Measurements from ENCODE around the gene B3GNT9. TPM values are rescaled to one million over a fixed set of nuclear protein-coding genes. Genes with fewer than 3 reads are reported as not detected.

B3GNT9 gene
- total RNA-seq, 2 donors from 2014 or later = 11.3 to 15.1 TPM

GRCh38 chr16:67170949-67171649 lies 20.3 kb upstream of the B3GNT9 start:
- ATAC-seq = peak; percentile 0 to 5
- DNase-seq = no peak
- intact Hi-C loops (cut with DNase I) = no loop called here

- DNase-seq (peak; percentile 90), ATAC-seq (peak; percentile 71 to 73)
- intact Hi-C loops (cut with DNase I) = no loop called here
Measured at GRCh38 chr16:67170168-67170948, 19.6 kb upstream of the B3GNT9 start, which contains the start of gene NOL3. Gene NOL3 (plus strand): TSS chr16:67170538.

GRCh38 chr16:67169642-67170167 lies 18.9 kb upstream of the B3GNT9 start:
- intact Hi-C loops (cut with DNase I) = no loop called here
- DNase-seq = no peak
- peak; percentile 0 to 2 for ATAC-seq

GRCh38 chr16:67169011-67169451 lies 18.2 kb upstream of the B3GNT9 start:
- ATAC-seq (no peak), DNase-seq (no peak)

GRCh38 chr16:67167588-67167987 lies 16.8 kb upstream of the B3GNT9 start:
- DNase-seq (no peak), ATAC-seq (no peak)
- intact Hi-C loops (cut with DNase I) = no loop called here

More at GRCh38 chr16:67169011-67169451, 18.2 kb upstream of the B3GNT9 start:
- intact Hi-C loops (cut with DNase I) = no loop called here

GRCh38 chr16:67166598-67167168 lies 15.9 kb upstream of the B3GNT9 start:
- intact Hi-C loops (cut with DNase I) = no loop called here
- DNase-seq (no peak), ATAC-seq (no peak)

- intact Hi-C loops (cut with DNase I) = no loop called here
- peak; percentile 21 for DNase-seq
- ATAC-seq = no peak
Measured at GRCh38 chr16:67166110-67166547, 15.3 kb upstream of the B3GNT9 start.

GRCh38 chr16:67165121-67166078 lies 14.6 kb upstream of the B3GNT9 start:
- intact Hi-C loops (cut with DNase I) = no loop called here
- ATAC-seq (no peak), DNase-seq (peak; percentile 30)

GRCh38 chr16:67164599-67165061 lies 13.8 kb upstream of the B3GNT9 start, which contains the start of gene HSF4:
Gene HSF4 (plus strand): TSS chr16:67164745. CDS start chr16:67164812, 67 bp downstream.
- intact Hi-C loops (cut with DNase I) = no loop called here
- peak; percentile 77 for DNase-seq
- peak; percentile 28 to 46 for ATAC-seq

- DNase-seq (peak; percentile 40), ATAC-seq (peak; percentile 0 to 4)
- intact Hi-C loops (cut with DNase I) = no loop called here
Measured at GRCh38 chr16:67163999-67164558, 13.3 kb upstream of the B3GNT9 start.

GRCh38 chr16:67163164-67163998 lies 12.6 kb upstream of the B3GNT9 start:
- intact Hi-C loops (cut with DNase I) = no loop called here
- peak; percentile 9 to 49 for ATAC-seq
- DNase-seq = peak; percentile 67

GRCh38 chr16:67162506-67163163 lies 11.8 kb upstream of the B3GNT9 start:
- ATAC-seq (no peak), DNase-seq (no peak)
- intact Hi-C loops (cut with DNase I) = no loop called here

GRCh38 chr16:67161595-67162058 lies 10.8 kb upstream of the B3GNT9 start:
- DNase-seq (peak; percentile 66), ATAC-seq (peak; percentile 15 to 22)
- intact Hi-C loops (cut with DNase I) = no loop called here

GRCh38 chr16:67158637-67159600 lies 8.1 kb upstream of the B3GNT9 start:
- ATAC-seq (peak in 1 of 2 donors; percentile 7), DNase-seq (peak; percentile 74)
- intact Hi-C loops (cut with DNase I) = loop anchor here (5.0 kb wide), 2 partner anchors 182 to 202 kb away; no protein-coding TSS in a partner anchor

Measured in left cardiac atrium (tissue), 4 donors.